GM12873 (cell line): ENCODE measurements around the gene ACOXL.

ENCODE experiments used
- TF ChIP-seq, protein P1 (sequence below): IDR thresholded peaks from 2 replicates; pipeline ENCODE4 v1.5.1; 2012; ENCODE audit warnings: low read depth, mild to moderate bottlenecking, moderate library complexity, low read length, control low read depth; ENCODE audit not compliant: insufficient read depth; ENCODE audit errors: missing control alignments

The ACOXL gene

DNA sequence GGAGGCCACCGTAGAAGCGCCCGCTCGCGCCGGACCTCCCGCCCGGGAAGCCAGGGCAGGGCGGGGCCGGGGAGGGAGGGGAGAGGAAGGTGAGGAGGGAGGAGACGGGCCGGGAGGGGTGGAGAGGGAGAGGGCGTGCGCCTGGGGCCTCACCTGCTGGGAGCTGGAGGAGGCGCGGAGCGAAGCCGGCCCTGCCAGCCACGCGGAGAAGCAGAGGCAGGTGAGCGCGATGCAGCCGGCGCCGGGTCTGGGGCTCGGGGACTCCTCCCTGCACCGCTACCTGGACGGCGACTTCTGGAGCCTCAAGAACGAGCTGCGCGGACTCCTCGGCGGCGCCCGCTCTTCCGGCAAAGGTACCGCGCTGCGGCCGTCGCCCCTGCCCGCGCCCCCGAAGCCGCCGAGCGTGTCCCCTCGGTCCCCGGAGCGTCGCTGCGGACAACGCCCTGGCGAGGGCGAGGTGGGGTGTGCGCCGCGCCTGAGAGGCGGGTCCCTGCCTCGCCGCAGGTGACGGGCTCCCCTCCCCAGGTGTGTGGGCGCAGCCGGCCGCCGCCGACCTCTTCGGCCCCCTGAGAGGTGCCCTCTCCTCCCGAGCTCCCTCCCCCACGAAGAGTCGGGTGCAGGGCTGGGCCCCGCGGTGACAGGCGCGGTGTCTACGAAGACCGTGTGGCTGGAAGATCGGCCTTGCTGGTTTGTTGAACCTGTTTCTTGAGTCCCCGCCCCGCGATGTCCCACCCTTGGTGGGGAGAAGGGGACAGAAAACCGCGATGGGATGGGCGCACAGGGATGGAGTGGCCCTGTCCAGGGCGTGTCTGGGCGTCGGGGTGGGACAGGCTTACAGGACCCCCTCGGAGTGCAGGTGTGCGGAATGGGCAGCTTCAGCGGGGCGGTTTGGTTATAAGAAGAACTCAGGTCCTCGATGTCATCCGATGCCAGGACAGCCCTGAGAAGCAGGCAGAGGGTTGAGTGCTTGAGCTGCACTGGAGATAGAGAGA lies at the start of gene ACOXL:
TSS of gene ACOXL (plus strand) at position 152 of the 992 bp plus-strand sequence. CDS start 35,817 bp downstream, outside the sequence.
- TF ChIP-seq, protein P1, sequence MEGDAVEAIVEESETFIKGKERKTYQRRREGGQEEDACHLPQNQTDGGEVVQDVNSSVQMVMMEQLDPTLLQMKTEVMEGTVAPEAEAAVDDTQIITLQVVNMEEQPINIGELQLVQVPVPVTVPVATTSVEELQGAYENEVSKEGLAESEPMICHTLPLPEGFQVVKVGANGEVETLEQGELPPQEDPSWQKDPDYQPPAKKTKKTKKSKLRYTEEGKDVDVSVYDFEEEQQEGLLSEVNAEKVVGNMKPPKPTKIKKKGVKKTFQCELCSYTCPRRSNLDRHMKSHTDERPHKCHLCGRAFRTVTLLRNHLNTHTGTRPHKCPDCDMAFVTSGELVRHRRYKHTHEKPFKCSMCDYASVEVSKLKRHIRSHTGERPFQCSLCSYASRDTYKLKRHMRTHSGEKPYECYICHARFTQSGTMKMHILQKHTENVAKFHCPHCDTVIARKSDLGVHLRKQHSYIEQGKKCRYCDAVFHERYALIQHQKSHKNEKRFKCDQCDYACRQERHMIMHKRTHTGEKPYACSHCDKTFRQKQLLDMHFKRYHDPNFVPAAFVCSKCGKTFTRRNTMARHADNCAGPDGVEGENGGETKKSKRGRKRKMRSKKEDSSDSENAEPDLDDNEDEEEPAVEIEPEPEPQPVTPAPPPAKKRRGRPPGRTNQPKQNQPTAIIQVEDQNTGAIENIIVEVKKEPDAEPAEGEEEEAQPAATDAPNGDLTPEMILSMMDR, result no peak

DNA sequence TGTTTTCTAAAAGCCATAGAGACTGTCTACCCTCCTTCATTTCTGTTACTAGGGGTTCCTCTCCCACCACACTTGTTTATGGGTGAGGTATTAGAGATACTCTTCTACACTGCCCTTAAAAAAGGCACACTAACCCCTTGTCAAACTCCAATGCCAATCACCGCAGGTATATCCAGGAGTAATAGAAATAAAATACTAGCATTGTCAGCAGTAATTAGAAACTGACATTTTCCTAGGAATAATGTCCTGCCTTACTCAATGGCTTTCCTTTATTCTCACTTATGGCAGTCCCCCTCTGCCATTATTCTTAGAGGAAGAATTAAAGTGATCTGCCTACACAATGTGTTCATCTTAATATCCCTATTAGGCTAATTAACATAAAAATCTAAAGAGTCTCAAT lies 49.5 kb upstream of the ACOXL start:
- TF ChIP-seq, protein P1, result no peak

GRCh38 chr2:110688594-110689091 lies 43.7 kb upstream of the ACOXL start:
- TF ChIP-seq, protein P1, result no peak

DNA sequence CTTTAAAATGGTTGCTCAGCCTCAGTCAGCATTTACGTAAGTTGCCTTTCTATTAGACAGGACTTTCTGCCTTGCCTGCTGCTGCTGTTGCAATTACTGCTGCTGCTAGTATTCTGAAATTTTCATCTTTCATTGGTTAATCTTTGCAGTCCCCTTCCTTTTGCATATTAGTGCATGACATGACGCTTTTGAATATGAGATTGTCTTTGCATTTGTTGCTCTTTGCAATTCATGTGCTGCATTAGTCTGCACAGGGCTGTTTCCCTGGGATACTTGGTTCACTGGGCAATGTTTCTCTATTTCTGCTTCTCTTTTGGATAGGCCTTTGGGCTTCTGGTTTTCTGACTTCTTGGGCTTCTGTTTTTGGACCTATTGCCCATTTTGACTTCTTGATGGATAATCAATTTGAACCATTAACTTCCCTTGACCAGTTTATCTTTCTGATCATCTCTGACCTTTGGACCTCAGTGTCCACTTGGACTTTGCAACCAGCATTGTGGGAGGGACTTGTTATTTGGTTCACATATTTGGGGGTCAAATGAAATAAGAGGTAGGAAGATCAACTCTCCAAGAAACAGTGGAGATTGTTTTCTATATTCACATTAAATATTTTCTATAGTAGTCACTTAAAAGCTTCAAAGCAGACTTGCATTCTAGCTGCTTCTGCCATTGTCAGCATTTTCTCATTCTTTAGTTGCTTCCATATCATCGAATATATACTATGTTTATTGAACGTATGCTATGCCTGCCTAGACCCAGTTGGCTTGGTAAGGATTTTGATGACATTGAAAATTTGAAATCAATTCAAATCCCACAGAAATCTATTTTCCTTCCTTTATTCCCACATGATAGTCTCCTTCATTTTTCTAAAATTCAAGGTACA lies 42.0 kb upstream of the ACOXL start:
- TF ChIP-seq, protein P1, result no peak

- TF ChIP-seq, protein P1, result no peak
Observed at GRCh38 chr2:110691612-110692258, 40.6 kb upstream of the ACOXL start.

DNA sequence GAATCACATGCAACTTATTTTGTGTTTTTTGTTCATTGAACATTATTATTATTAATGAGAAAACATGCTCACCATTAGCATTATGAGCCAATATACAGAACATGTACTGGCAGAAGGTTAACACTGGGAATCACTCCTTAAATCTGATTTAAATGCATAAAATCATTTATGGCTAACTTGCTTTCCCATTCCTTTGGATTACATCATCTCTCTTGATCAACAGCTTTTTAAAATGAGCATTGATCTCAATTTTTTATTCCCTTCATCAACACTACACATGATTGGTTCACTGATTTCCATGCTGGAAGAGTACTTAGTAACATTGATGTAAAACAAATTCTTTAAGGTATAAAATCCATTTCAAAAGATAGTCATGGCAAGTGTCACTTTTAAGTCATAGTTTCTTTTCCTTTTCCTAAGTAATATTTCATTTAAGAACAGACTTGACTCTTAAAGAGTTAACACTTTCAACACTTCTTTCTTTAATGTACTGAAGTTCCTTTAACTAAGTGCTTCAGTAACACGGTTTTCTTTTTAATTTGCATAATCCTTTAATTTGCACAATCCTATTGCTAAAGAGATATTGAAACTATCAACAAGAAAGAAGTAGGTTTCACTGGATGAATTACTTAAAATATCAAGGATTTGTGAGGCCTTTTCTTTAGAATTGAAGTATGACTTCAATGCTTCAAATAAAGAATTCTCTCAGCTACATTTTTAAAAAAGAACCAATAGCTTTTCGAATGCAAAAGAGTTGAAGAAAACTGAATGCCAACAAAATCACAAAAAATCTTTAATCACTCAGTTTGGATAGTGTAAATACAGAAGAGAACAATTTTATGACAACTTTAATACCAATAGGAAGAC lies 29.6 kb upstream of the ACOXL start:
- TF ChIP-seq, protein P1, result no peak
